ENCODE data around the gene PALLD. TPM values are rescaled to one million over a fixed set of nuclear protein-coding genes. Genes with fewer than 3 reads are reported as not detected.
A peak's percentile ranks its signal among the peaks of the same experiment; 100 is the strongest.

Gene PALLD
- polyA plus RNA-seq, 3 donors, result 6.1 to 11.8 (median 9.9) TPM

GRCh38 chr4:168815379-168816345 is 318.8 kb downstream of the PALLD start:
- intact Hi-C loops (cut with micrococcal nuclease), result no loop called here
- Mint-ChIP-seq H3K4me1 (peaks cover 18% of the 10 kb centered on the region), H3K4me3 (peak overlapping the region in 1 of 2 donors; percentile 20), H3K27me3 (ENCODE audit: low read depth in 3 of 3) (peaks cover 0 to 6% (median 0%) of the 10 kb centered on the region in 3 donors), H3K9me3 (peaks cover 0 to 1% (median 0%) of the 10 kb centered on the region in 7 donors), H3K36me3 (no peaks in the 10 kb centered on the region), H3K27ac (no peak overlapping the region)
- no peak for TF ChIP-seq CTCF (IDR thresholded peaks at IDR 0.05)
- WGBS (ENCODE audit: insufficient coverage), result 93% methylated on average over 6 of the region's 13 CpGs
- Histone ChIP-seq H3K4me1 (ENCODE audit: control insufficient read depth in 1 of 2, insufficient read depth in 2 of 2, low read length in 2 of 2) (peaks cover 10 to 17% of the 10 kb centered on the region in 2 donors), H3K9me3 (replicated peaks in 1 of 2; ENCODE audit: control insufficient read depth in 1 of 2, insufficient read depth in 1 of 2, low read length in 2 of 2) (no peaks in the 10 kb centered on the region), H3K4me3 (replicated peaks in 1 of 3; ENCODE audit: low read depth in 2 of 3, low read length in 3 of 3) (no peak overlapping the region), H3K36me3 (replicated peaks in 1 of 2; ENCODE audit: control insufficient read depth in 1 of 2, insufficient read depth in 2 of 2, low read length in 2 of 2) (no peaks in the 10 kb centered on the region), H2AFZ (ENCODE audit: insufficient read depth, low read depth, low read length, poor library complexity, severe bottlenecking) (no peak overlapping the region), H3K27me3 (ENCODE audit: control insufficient read depth in 2 of 2, insufficient read depth in 2 of 2, low read length in 2 of 2) (no peaks in the 10 kb centered on the region), H3K4me2 (replicated peaks; ENCODE audit: extremely low read depth, low read length, poor library complexity, severe bottlenecking) (no peak overlapping the region), H4K20me1 (ENCODE audit: insufficient read depth, low read length) (no peaks in the 10 kb centered on the region), H3K79me2 (ENCODE audit: insufficient read depth, low read length) (no peaks in the 10 kb centered on the region), H3K9ac (ENCODE audit: insufficient read depth, low read length, poor library complexity, severe bottlenecking) (no peak overlapping the region), H3K27ac (ENCODE audit: low read depth in 1 of 2, low read length in 2 of 2) (no peak overlapping the region)
- no peak for DNase-seq

- H3K4me1 Mint-ChIP-seq, result peaks cover 18% of the 10 kb centered on the region
- no peaks in the 10 kb centered on the region for H3K36me3 ChIP-seq (replicated peaks in 1 of 2; ENCODE audit: control insufficient read depth in 1 of 2, insufficient read depth in 2 of 2, low read length in 2 of 2)
- H3K9ac ChIP-seq (ENCODE audit: insufficient read depth, low read length, poor library complexity, severe bottlenecking), result no peak overlapping the region
- no peak overlapping the region for H3K27ac Mint-ChIP-seq
- H3K27ac ChIP-seq (ENCODE audit: low read depth in 1 of 2, low read length in 2 of 2), result no peak overlapping the region
- no peaks in the 10 kb centered on the region for H4K20me1 ChIP-seq (ENCODE audit: insufficient read depth, low read length)
- no peak overlapping the region for H2AFZ ChIP-seq (ENCODE audit: insufficient read depth, low read depth, low read length, poor library complexity, severe bottlenecking)
- H3K9me3 Mint-ChIP-seq, result peaks cover 0 to 1% (median 0%) of the 10 kb centered on the region in 7 donors
- no peaks in the 10 kb centered on the region for H3K79me2 ChIP-seq (ENCODE audit: insufficient read depth, low read length)
- WGBS (ENCODE audit: insufficient coverage), result no CpG with 5 or more reads among the region's 2 CpGs
- no peaks in the 10 kb centered on the region for H3K36me3 Mint-ChIP-seq
- peak overlapping the region in 1 of 3 experiments; percentile 62 for H3K4me3 ChIP-seq (replicated peaks in 1 of 3; ENCODE audit: low read depth in 2 of 3, low read length in 3 of 3)
- no peaks in the 10 kb centered on the region for H3K9me3 ChIP-seq (replicated peaks in 1 of 2; ENCODE audit: control insufficient read depth in 1 of 2, insufficient read depth in 1 of 2, low read length in 2 of 2)
- intact Hi-C loops (cut with micrococcal nuclease), result no loop called here
- no peak for TF ChIP-seq CTCF (IDR thresholded peaks at IDR 0.05)
- H3K27me3 ChIP-seq (ENCODE audit: control insufficient read depth in 2 of 2, insufficient read depth in 2 of 2, low read length in 2 of 2), result no peaks in the 10 kb centered on the region
- peaks cover 10 to 17% of the 10 kb centered on the region in 2 donors for H3K4me1 ChIP-seq (ENCODE audit: control insufficient read depth in 1 of 2, insufficient read depth in 2 of 2, low read length in 2 of 2)
- H3K4me3 Mint-ChIP-seq, result peak overlapping the region in 1 of 2 donors; percentile 78
- peak overlapping the region; percentile 69 for H3K4me2 ChIP-seq (replicated peaks; ENCODE audit: extremely low read depth, low read length, poor library complexity, severe bottlenecking)
- no peak for DNase-seq
- peaks cover 0 to 6% (median 0%) of the 10 kb centered on the region in 3 donors for H3K27me3 Mint-ChIP-seq (ENCODE audit: low read depth in 3 of 3)
Observed at GRCh38 chr4:168817370-168817769, 320.5 kb downstream of the PALLD start.

Measured in CD14-positive monocyte (primary cell).